Spinal cord (tissue), 10 donors: Measurements from ENCODE around the gene IRF1. TPM values are rescaled to one million over a fixed set of nuclear protein-coding genes. Genes with fewer than 3 reads are reported as not detected.

Source experiments
- DNase-seq, 6 donors: peaks; one replicate each; pipeline versions ENCODE4 v3.0.0 to v3.0.0-alpha.2; 2013 to 2015; ENCODE audit warnings: low spot score in 6 of 6, low read depth in 4 of 6
- H3K27ac ChIP-seq: one replicate; pipeline ENCODE4 v1.5.1; 2013; ENCODE audit warnings: low read depth, low read length, control low read depth
- H3K27me3 ChIP-seq: one replicate; pipeline ENCODE4 v1.6.1; 2013; ENCODE audit warnings: low read length; ENCODE audit not compliant: control insufficient read depth, insufficient read depth
- H3K36me3 ChIP-seq: one replicate; pipeline ENCODE4 v1.6.1; 2013; ENCODE audit warnings: low read length; ENCODE audit not compliant: control insufficient read depth, insufficient read depth
- H3K4me1 ChIP-seq: one replicate; pipeline ENCODE4 v1.6.1; 2013; ENCODE audit warnings: low read length; ENCODE audit not compliant: control insufficient read depth, insufficient read depth
- H3K4me3 ChIP-seq: one replicate; pipeline ENCODE4 v1.5.1; 2013; ENCODE audit warnings: low read depth, low read length, control low read depth
- H3K9me3 ChIP-seq: one replicate; pipeline ENCODE4 v1.6.1; 2013; ENCODE audit warnings: low read length; ENCODE audit not compliant: control insufficient read depth, insufficient read depth
- WGBS: methylation state at CpG from one replicate; pipeline ENCODE4 v1.1.5; 2013; ENCODE audit warnings: missing lambda C conversion rate; ENCODE audit not compliant: insufficient coverage; 5-methylcytosine and 5-hydroxymethylcytosine counted together
- polyA plus RNA-seq, 2 donors: library from polyadenylated mRNA; unstranded; fragments of 120-200 nt; gene quantifications; one replicate each; pipeline ENCODE4 v1.2.1, GENCODE V29; 2013; ENCODE audit not compliant: insufficient read length in 2 of 2
- total RNA-seq, 2 donors: library from RNA; depleted of rRNA in 1 of 2; stranded (reverse); fragments of 120-200 nt in 1 of 2; fragments of >200 nt in 1 of 2; gene quantifications; one replicate each; pipeline versions ENCODE4 v1.2.3 to v1.2.4, GENCODE V29; 2013 to 2014
- donor health status: healthy.

Gene IRF1
- total and polyA plus RNA-seq, 4 donors: 5.8 to 8.5 (median 7.4) TPM

- Histone ChIP-seq H3K27ac (no peak overlapping the region), H3K36me3 (peaks cover 12% of the 10 kb centered on the region), H3K27me3 (no peaks in the 10 kb centered on the region), H3K9me3 (no peaks in the 10 kb centered on the region), H3K4me3 (no peak overlapping the region), H3K4me1 (no peaks in the 10 kb centered on the region)
- WGBS: 94% methylated on average over 5 of the region's 7 CpGs
- no peak for DNase-seq
Observed at GRCh38 chr5:132476876-132477781, 13.4 kb downstream of the IRF1 start.

- Histone ChIP-seq H3K4me3 (no peak overlapping the region), H3K27me3 (no peaks in the 10 kb centered on the region), H3K27ac (no peak overlapping the region), H3K4me1 (no peaks in the 10 kb centered on the region), H3K9me3 (no peaks in the 10 kb centered on the region), H3K36me3 (peaks cover 12% of the 10 kb centered on the region)
- no peak for DNase-seq
- WGBS: 93% methylated on average over 6 of the region's 8 CpGs
Observed at GRCh38 chr5:132475987-132476875, 14.3 kb downstream of the IRF1 start.

- Histone ChIP-seq H3K27me3 (no peaks in the 10 kb centered on the region), H3K36me3 (peaks cover 12% of the 10 kb centered on the region), H3K4me1 (no peaks in the 10 kb centered on the region), H3K4me3 (no peak overlapping the region), H3K9me3 (no peaks in the 10 kb centered on the region), H3K27ac (no peak overlapping the region)
- no peak for DNase-seq
- 73% methylated on average over 6 of the region's 6 CpGs for WGBS
Observed at GRCh38 chr5:132475497-132475882, 15.1 kb downstream of the IRF1 start.

- WGBS: 64% methylated on average over 2 of the region's 4 CpGs
Observed at GRCh38 chr5:132474881-132475496, 15.6 kb downstream of the IRF1 start.

GRCh38 chr5:132474131-132474723, 16.3 kb downstream of the IRF1 start:
- DNase-seq: no peak
- no peak overlapping the region for H3K27ac ChIP-seq
- whole genome bisulfite sequencing: 90% methylated on average over 2 of the region's 3 CpGs
- H3K4me3 ChIP-seq: no peak overlapping the region
- H3K36me3 ChIP-seq: peaks cover 12% of the 10 kb centered on the region
- H3K9me3 ChIP-seq: no peaks in the 10 kb centered on the region
- no peaks in the 10 kb centered on the region for H3K27me3 ChIP-seq
- H3K4me1 ChIP-seq: no peaks in the 10 kb centered on the region

More at GRCh38 chr5:132474881-132475496, 15.6 kb downstream of the IRF1 start:
- Histone ChIP-seq H3K4me3 (no peak overlapping the region), H3K27me3 (no peaks in the 10 kb centered on the region), H3K36me3 (peaks cover 12% of the 10 kb centered on the region), H3K9me3 (no peaks in the 10 kb centered on the region), H3K4me1 (no peaks in the 10 kb centered on the region), H3K27ac (no peak overlapping the region)
- DNase-seq: no peak

- no peaks in the 10 kb centered on the region for H3K9me3 ChIP-seq
- WGBS: no CpG with 5 or more reads among the region's 1 CpG
- no peak overlapping the region for H3K4me3 ChIP-seq
- no peaks in the 10 kb centered on the region for H3K27me3 ChIP-seq
- peaks cover 12% of the 10 kb centered on the region for H3K36me3 ChIP-seq
- no peak overlapping the region for H3K27ac ChIP-seq
- no peak for DNase-seq
- no peaks in the 10 kb centered on the region for H3K4me1 ChIP-seq
Observed at GRCh38 chr5:132473668-132474067, 16.9 kb downstream of the IRF1 start.

- H3K9me3 ChIP-seq: no peaks in the 10 kb centered on the region
- H3K27ac ChIP-seq: no peak overlapping the region
- H3K27me3 ChIP-seq: no peaks in the 10 kb centered on the region
- no peaks in the 10 kb centered on the region for H3K4me1 ChIP-seq
- WGBS: 93% methylated on average over 2 of the region's 8 CpGs
- no peak for DNase-seq
- peaks cover 10% of the 10 kb centered on the region for H3K36me3 ChIP-seq
- no peak overlapping the region for H3K4me3 ChIP-seq
Observed at GRCh38 chr5:132473019-132473531, 17.5 kb downstream of the IRF1 start.

GRCh38 chr5:132472431-132472830, 18.1 kb downstream of the IRF1 start:
- H3K27ac ChIP-seq: no peak overlapping the region
- no peaks in the 10 kb centered on the region for H3K27me3 ChIP-seq
- H3K4me3 ChIP-seq: no peak overlapping the region
- H3K4me1 ChIP-seq: no peaks in the 10 kb centered on the region
- no peaks in the 10 kb centered on the region for H3K9me3 ChIP-seq
- no peak for DNase-seq
- 96% methylated on average over 5 of the region's 8 CpGs for WGBS
- peaks cover 5% of the 10 kb centered on the region for H3K36me3 ChIP-seq

- no peaks in the 10 kb centered on the region for H3K27me3 ChIP-seq
- H3K27ac ChIP-seq: no peak overlapping the region
- no peak for DNase-seq
- H3K9me3 ChIP-seq: no peaks in the 10 kb centered on the region
- 85% methylated on average over 4 of the region's 7 CpGs for WGBS
- H3K36me3 ChIP-seq: peaks cover 5% of the 10 kb centered on the region
- H3K4me1 ChIP-seq: peaks cover under 1% of the 10 kb centered on the region
- H3K4me3 ChIP-seq: no peak overlapping the region
Observed at GRCh38 chr5:132471944-132472343, 18.6 kb downstream of the IRF1 start.
